SK-N-SH (cell line): Measurements from ENCODE around the gene NEBL. TPM values are rescaled to one million over a fixed set of nuclear protein-coding genes. Genes with fewer than 3 reads are reported as not detected.

ENCODE experiments used
- CTCF ChIA-PET: fragments of 300-600, 350-600 bp; formaldehyde crosslinking; extraction: SDS; loops from one replicate; lab custom pipeline; 2021; lab: Yijun Ruan, JAX
- POLR2A ChIA-PET: fragments of 350-600 bp; sonication (Branson Sonifier 250); formaldehyde crosslinking; extraction: SDS; loops from one replicate; lab custom pipeline; 2020; ENCODE audit warnings: antibody characterized with exemption, inconsistent platforms; lab: Yijun Ruan, JAX
- DNase-seq: peaks from one replicate; pipeline ENCODE4 v3.0.0; 2012
- H2AFZ ChIP-seq: fragments of 200-600 bp; sonication (generic); 2 replicates; pipeline ENCODE4 v1.8.1; 2016; ENCODE audit warnings: antibody characterized with exemption, mild to moderate bottlenecking, low read depth
- H3F3A ChIP-seq: fragments of 200-600 bp; sonication (generic); replicated peaks from 2 replicates; pipeline ENCODE3; 2016; ENCODE audit warnings: antibody characterized with exemption, mild to moderate bottlenecking; ENCODE audit not compliant: insufficient read depth
- H3K27ac ChIP-seq, 2 experiments: fragments of 200-500 bp in 1 of 2; fragments of 200-600 bp in 1 of 2; sonication (Bioruptor generic) in 1 of 2; sonication (generic), shearing (Covaris generic) in 1 of 2; 2 replicates each; pipeline versions ENCODE4 v1.5.1 to v1.6.1; 2014 to 2016; ENCODE audit warnings: low read depth in 2 of 2, inconsistent platforms in 1 of 2, low read length in 1 of 2, mild to moderate bottlenecking in 1 of 2, mixed read lengths in 1 of 2
- H3K27me3 ChIP-seq: fragments of 200-600 bp; sonication (generic), shearing (Covaris generic); 2 replicates; pipeline ENCODE4 v1.6.1; 2016; ENCODE audit warnings: mixed run types; ENCODE audit not compliant: insufficient read depth
- H3K36me3 ChIP-seq, 2 experiments: fragments of 200-500 bp in 1 of 2; fragments of 200-600 bp in 1 of 2; sonication (Bioruptor generic) in 1 of 2; sonication (generic) in 1 of 2; replicated peaks in 1 of 2; 2 replicates each; pipeline versions ENCODE3 to v1.5.1; 2014 to 2016; ENCODE audit warnings: low read length in 1 of 2, mild to moderate bottlenecking in 1 of 2; ENCODE audit not compliant: insufficient read depth in 2 of 2, control insufficient read depth in 1 of 2
- H3K4me1 ChIP-seq, 2 experiments: fragments of 200-500 bp in 1 of 2; fragments of 200-600 bp in 1 of 2; sonication (Bioruptor generic) in 1 of 2; sonication (generic), shearing (Covaris generic) in 1 of 2; 2 replicates each; pipeline versions ENCODE4 v1.5.1 to v1.6.1; 2014 to 2016; ENCODE audit warnings: low read depth in 1 of 2, low read length in 1 of 2, mixed run types in 1 of 2; ENCODE audit not compliant: insufficient read depth in 2 of 2, control insufficient read depth in 1 of 2
- H3K4me2 ChIP-seq: fragments of 200-600 bp; sonication (generic), shearing (Covaris generic); 2 replicates; pipeline ENCODE4 v1.6.1; 2017; ENCODE audit warnings: mixed run types
- H3K4me3 ChIP-seq, 2 experiments: fragments of 200-500 bp in 1 of 2; fragments of 200-600 bp in 1 of 2; sonication (Bioruptor generic) in 1 of 2; sonication (generic), shearing (Covaris generic) in 1 of 2; 2 replicates each; pipeline versions ENCODE4 v1.5.1 to v1.8.1; 2014 to 2016; ENCODE audit warnings: low read depth in 2 of 2, inconsistent platforms in 1 of 2, low read length in 1 of 2, mild to moderate bottlenecking in 1 of 2, mixed read lengths in 1 of 2, moderate library complexity in 1 of 2
- H3K79me2 ChIP-seq: fragments of 200-600 bp; sonication (generic); 2 replicates; pipeline ENCODE4 v1.8.1; 2017; ENCODE audit warnings: mild to moderate bottlenecking; ENCODE audit not compliant: insufficient read depth
- H3K9ac ChIP-seq: fragments of 200-600 bp; sonication (generic); 2 replicates; pipeline ENCODE4 v1.6.1; 2017; ENCODE audit warnings: mixed run types
- H3K9me2 ChIP-seq: fragments of 200-600 bp; sonication (generic); 2 replicates; pipeline ENCODE4 v1.6.1; 2017; ENCODE audit warnings: mixed run types
- H3K9me3 ChIP-seq: fragments of 200-600 bp; sonication (generic); 2 replicates; pipeline ENCODE4 v1.6.1; 2017; ENCODE audit warnings: mixed run types, mild to moderate bottlenecking, moderate library complexity
- H4K20me1 ChIP-seq: fragments of 200-600 bp; sonication (generic); 2 replicates; pipeline ENCODE4 v1.6.1; 2017; ENCODE audit warnings: mild to moderate bottlenecking, mixed run types; ENCODE audit not compliant: insufficient read depth
- CHD2 ChIP-seq: fragments of 150-350 bp; IDR thresholded peaks from 2 replicates; pipeline ENCODE4 v1.6.1; 2018; ENCODE audit warnings: low read length; ENCODE audit not compliant: partially characterized antibody
- ELF1 ChIP-seq: IDR thresholded peaks from 2 replicates; pipeline ENCODE4 v1.4.0; 2012
- EP300 ChIP-seq, 2 experiments: IDR thresholded peaks; 2 replicates each; pipeline versions ENCODE4 v1.4.0 to v1.6.1; 2012; ENCODE audit warnings: borderline replicate concordance in 1 of 2, low read depth in 1 of 2, low read length in 1 of 2
- EZH2phosphoT487 ChIP-seq: fragments of 200-600 bp; sonication (generic); IDR thresholded peaks from 2 replicates; pipeline ENCODE4 v1.6.1; 2017; ENCODE audit warnings: low read depth, mixed run types, mild to moderate bottlenecking, antibody characterized with exemption, moderate library complexity, borderline replicate concordance
- FOSL2 ChIP-seq: IDR thresholded peaks from 2 replicates; pipeline ENCODE4 v1.4.0; 2012; ENCODE audit warnings: low read depth, mild to moderate bottlenecking, moderate library complexity, borderline replicate concordance
- GATA2 ChIP-seq: sonication (generic); formaldehyde crosslinking; IDR thresholded peaks from 2 replicates; pipeline ENCODE4 v1.5.0; 2020; ENCODE audit warnings: mild to moderate bottlenecking, missing genetic modification reagents
- IRF3 ChIP-seq: fragments of 150-350 bp; IDR thresholded peaks from 2 replicates; pipeline ENCODE4 v1.6.1; 2016; ENCODE audit warnings: mild to moderate bottlenecking, low read depth, low read length
- JUND ChIP-seq: IDR thresholded peaks from 2 replicates; pipeline ENCODE4 v1.4.0; 2012
- MXI1 ChIP-seq: IDR thresholded peaks from 2 replicates; pipeline ENCODE4 v1.6.1; 2012; ENCODE audit warnings: mild to moderate bottlenecking, low read depth, low read length, improper control_type of control experiment
- POLR2AphosphoS5 ChIP-seq: IDR thresholded peaks from 2 replicates; pipeline ENCODE4 v1.6.1; 2012; ENCODE audit warnings: low read depth, low read length
- RAD21 ChIP-seq: IDR thresholded peaks from 2 replicates; pipeline ENCODE4 v1.6.1; 2012; ENCODE audit warnings: mild to moderate bottlenecking, low read length
- RCOR1 ChIP-seq: fragments of 150-350 bp; IDR thresholded peaks from 2 replicates; pipeline ENCODE4 v1.6.1; 2017; ENCODE audit warnings: antibody characterized with exemption, low read length
- REST ChIP-seq: IDR thresholded peaks from 2 replicates; pipeline ENCODE4 v1.6.1; 2012; ENCODE audit warnings: mild to moderate bottlenecking, low read depth, low read length, moderate library complexity
- RXRA ChIP-seq: IDR thresholded peaks from 2 replicates; pipeline ENCODE4 v1.4.0; 2012; ENCODE audit warnings: low read depth, mild to moderate bottlenecking, borderline replicate concordance
- SIN3A ChIP-seq: IDR thresholded peaks from 2 replicates; pipeline ENCODE4 v1.6.1; 2012; ENCODE audit warnings: low read depth, mild to moderate bottlenecking, low read length, moderate library complexity, borderline replicate concordance
- TAF1 ChIP-seq: IDR thresholded peaks from 2 replicates; pipeline ENCODE4 v1.6.1; 2012; ENCODE audit warnings: low read depth, mild to moderate bottlenecking, low read length, moderate library complexity, borderline replicate concordance
- YY1 ChIP-seq: IDR thresholded peaks from 2 replicates; pipeline ENCODE4 v1.4.0; 2012; ENCODE audit warnings: low read depth, mild to moderate bottlenecking
- ZBTB33 ChIP-seq: IDR thresholded peaks from 2 replicates; pipeline ENCODE4 v1.4.0; 2012; ENCODE audit warnings: low read depth, borderline replicate concordance
- WGBS: methylation state at CpG from one replicate; pipeline ENCODE4 v1.1.6; 2017; ENCODE audit warnings: low lambda C conversion rate; 5-methylcytosine and 5-hydroxymethylcytosine counted together
- polyA plus RNA-seq, 3 experiments: library from polyadenylated mRNA; depleted of rRNA; stranded (reverse); fragments of >200 nt; gene quantifications; 2 replicates each; pipeline ENCODE4 v1.2.3, GENCODE V29; 2012
- TF ChIP-seq, protein P1 (sequence below): IDR thresholded peaks from 2 replicates; pipeline ENCODE4 v1.4.0; 2012; ENCODE audit warnings: low read depth
- TF ChIP-seq, protein P2 (sequence below): IDR thresholded peaks from 2 replicates; pipeline ENCODE4 v1.4.0; 2012; ENCODE audit warnings: low read depth, borderline replicate concordance

Gene NEBL
- polyA plus RNA-seq, 1 of the 3 experiments (the other 2 are of a cell fraction), result 0.58 TPM

GRCh38 chr10:20817646-20818045 lies 79.5 kb downstream of the NEBL start:
- Histone ChIP-seq H3K9ac (no peak overlapping the region), H4K20me1 (no peaks in the 10 kb centered on the region), H3K79me2 (no peaks in the 10 kb centered on the region), H3K4me1 (no peaks in the 10 kb centered on the region; a peak in 1 of 4 replicates), H3K27me3 (no peaks in the 10 kb centered on the region), H3K27ac (no peak overlapping the region), H3K4me2 (no peak overlapping the region), H3K36me3 (peaks cover 0 to 10% of the 10 kb centered on the region in 2 experiments), H3K9me3 (no peaks in the 10 kb centered on the region), H3F3A (no peaks in the 10 kb centered on the region), H3K4me3 (no peak overlapping the region), H2AFZ (no peak overlapping the region), H3K9me2 (no peaks in the 10 kb centered on the region)
- no peak for DNase-seq
- TF ChIP-seq EZH2phosphoT487 (no peak), FOSL2 (no peak), JUND (no peak), ELF1 (no peak), REST (no peak), SIN3A (no peak), RXRA (no peak), ZBTB33 (no peak), MXI1 (no peak), POLR2AphosphoS5 (no peak), EP300 (IDR thresholded peaks at IDR 0.05; ENCODE audit: borderline replicate concordance in 1 of 2, low read depth in 1 of 2, low read length in 1 of 2) (no peak), RCOR1 (no peak), CHD2 (no peak), TAF1 (no peak), IRF3 (no peak), GATA2 (CRISPR knock-in tag) (no peak), YY1 (no peak), RAD21 (no peak)
- TF ChIP-seq, protein P1, sequence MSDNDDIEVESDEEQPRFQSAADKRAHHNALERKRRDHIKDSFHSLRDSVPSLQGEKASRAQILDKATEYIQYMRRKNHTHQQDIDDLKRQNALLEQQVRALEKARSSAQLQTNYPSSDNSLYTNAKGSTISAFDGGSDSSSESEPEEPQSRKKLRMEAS, result no peak
- TF ChIP-seq, protein P2, sequence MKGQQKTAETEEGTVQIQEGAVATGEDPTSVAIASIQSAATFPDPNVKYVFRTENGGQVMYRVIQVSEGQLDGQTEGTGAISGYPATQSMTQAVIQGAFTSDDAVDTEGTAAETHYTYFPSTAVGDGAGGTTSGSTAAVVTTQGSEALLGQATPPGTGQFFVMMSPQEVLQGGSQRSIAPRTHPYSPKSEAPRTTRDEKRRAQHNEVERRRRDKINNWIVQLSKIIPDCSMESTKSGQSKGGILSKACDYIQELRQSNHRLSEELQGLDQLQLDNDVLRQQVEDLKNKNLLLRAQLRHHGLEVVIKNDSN, result no peak
- 71% methylated on average over 5 of the region's 5 CpGs for WGBS
- ChIA-PET POLR2A (no interaction called here), CTCF (no interaction called here)
